OCI-LY7 (cell line): Measurements from ENCODE around the gene HS3ST3A1. TPM values are rescaled to one million over a fixed set of nuclear protein-coding genes. Genes with fewer than 3 reads are reported as not detected.

Experiments
- BruUV-seq: library from RNA; stranded (reverse); fragments of 400-500 nt; replicated peaks from 2 replicates; lab custom pipeline; 2021; lab: Mats Ljungman, UMichigan
- CTCF ChIA-PET: fragments of 300-600 bp; sonication (Branson Sonifier 250); formaldehyde crosslinking; loops from one replicate; lab custom pipeline; 2022; ENCODE audit warnings: antibody characterized with exemption; ENCODE audit not compliant: unreplicated experiment; lab: Charles Lee
- POLR2A ChIA-PET: fragments of 300-600 bp; sonication (Branson Sonifier 250); formaldehyde crosslinking; loops from one replicate; lab custom pipeline; 2022; ENCODE audit warnings: antibody characterized with exemption; lab: Charles Lee
- DNase-seq: peaks from one replicate; pipeline ENCODE4 v3.0.0-alpha.2; 2015; ENCODE audit warnings: low spot score
- H2AFZ ChIP-seq: fragments of 200-600 bp; sonication (generic), shearing (Covaris generic); 2 replicates; pipeline ENCODE4 v1.6.1; 2014; ENCODE audit warnings: mild to moderate bottlenecking, antibody characterized with exemption, low read length, moderate library complexity
- H3K27ac ChIP-seq: fragments of 200-600 bp; sonication (generic); 2 replicates; pipeline ENCODE4 v1.5.1; 2014; ENCODE audit warnings: mixed run types, low read depth, mild to moderate bottlenecking, moderate library complexity, low read length, inconsistent platforms; ENCODE audit not compliant: poor library complexity, severe bottlenecking
- H3K36me3 ChIP-seq: fragments of 200-600 bp; sonication (generic); 2 replicates; pipeline ENCODE4 v1.6.1; 2014; ENCODE audit warnings: mild to moderate bottlenecking, antibody characterized with exemption, low read length, moderate library complexity, mixed read lengths; ENCODE audit not compliant: insufficient read depth
- H3K4me1 ChIP-seq: fragments of 200-600 bp; sonication (generic); 2 replicates; pipeline ENCODE4 v1.5.1; 2014; ENCODE audit warnings: mild to moderate bottlenecking, low read length; ENCODE audit not compliant: insufficient read depth, poor library complexity, severe bottlenecking
- H3K4me2 ChIP-seq: fragments of 200-600 bp; sonication (generic); 2 replicates; pipeline ENCODE4 v1.6.1; 2014; ENCODE audit warnings: mild to moderate bottlenecking, low read length
- H3K4me3 ChIP-seq: fragments of 200-600 bp; sonication (generic); 2 replicates; pipeline ENCODE4 v1.5.1; 2014; ENCODE audit warnings: mild to moderate bottlenecking, low read depth, low read length; ENCODE audit not compliant: poor library complexity, severe bottlenecking
- H3K79me2 ChIP-seq: fragments of 200-600 bp; sonication (generic); 2 replicates; pipeline ENCODE4 v1.6.1; 2016; ENCODE audit warnings: low read depth, mild to moderate bottlenecking, low read length, moderate library complexity, mixed read lengths; ENCODE audit not compliant: insufficient read depth
- H3K9me2 ChIP-seq: fragments of 200-600 bp; sonication (generic); 2 replicates; pipeline ENCODE4 v1.6.1; 2016; ENCODE audit warnings: mild to moderate bottlenecking, low read length, mixed read lengths; ENCODE audit not compliant: insufficient read depth
- H3K9me3 ChIP-seq: fragments of 200-600 bp; sonication (generic); 2 replicates; pipeline ENCODE4 v1.6.1; 2014; ENCODE audit warnings: mild to moderate bottlenecking, mixed run types, low read length, mixed read lengths
- H4K20me1 ChIP-seq: fragments of 200-600 bp; sonication (generic); 2 replicates; pipeline ENCODE4 v1.6.1; 2014; ENCODE audit warnings: mild to moderate bottlenecking, antibody characterized with exemption, low read length, moderate library complexity, mixed read lengths; ENCODE audit not compliant: insufficient read depth
- EZH2phosphoT487 ChIP-seq: fragments of 200-600 bp; sonication (generic); IDR thresholded peaks from 2 replicates; pipeline ENCODE4 v1.6.1; 2018; ENCODE audit warnings: low read depth, borderline replicate concordance, mild to moderate bottlenecking, mixed run types, antibody characterized with exemption, low read length, moderate library complexity, mixed read lengths
- intact Hi-C: fragments of 100-400 bp; cut with micrococcal nuclease; formaldehyde crosslinking; loops from one replicate; pipeline ENCODE4 v1.10.0; 2022; ENCODE audit not compliant: unreplicated experiment
- total RNA-seq, 2 experiments: library from RNA; depleted of rRNA in 1 of 2; stranded (reverse); fragments of >200 nt in 1 of 2; shearing (Covaris generic) in 1 of 2; gene quantifications; 2 replicates each; pipeline ENCODE4 v1.2.3, GENCODE V29; 2014 to 2022
- TF ChIP-seq, protein P1 (sequence below): fragments of 200-600 bp; sonication (generic); conservative IDR thresholded peaks from 2 replicates; pipeline ENCODE4 v1.5.1; 2014; ENCODE audit warnings: mild to moderate bottlenecking, antibody characterized with exemption, low read length, moderate library complexity, mixed read lengths

HS3ST3A1 gene
- total RNA-seq, 2 experiments from 2014 or later, result 0.72 TPM; not detected in 1

DNA sequence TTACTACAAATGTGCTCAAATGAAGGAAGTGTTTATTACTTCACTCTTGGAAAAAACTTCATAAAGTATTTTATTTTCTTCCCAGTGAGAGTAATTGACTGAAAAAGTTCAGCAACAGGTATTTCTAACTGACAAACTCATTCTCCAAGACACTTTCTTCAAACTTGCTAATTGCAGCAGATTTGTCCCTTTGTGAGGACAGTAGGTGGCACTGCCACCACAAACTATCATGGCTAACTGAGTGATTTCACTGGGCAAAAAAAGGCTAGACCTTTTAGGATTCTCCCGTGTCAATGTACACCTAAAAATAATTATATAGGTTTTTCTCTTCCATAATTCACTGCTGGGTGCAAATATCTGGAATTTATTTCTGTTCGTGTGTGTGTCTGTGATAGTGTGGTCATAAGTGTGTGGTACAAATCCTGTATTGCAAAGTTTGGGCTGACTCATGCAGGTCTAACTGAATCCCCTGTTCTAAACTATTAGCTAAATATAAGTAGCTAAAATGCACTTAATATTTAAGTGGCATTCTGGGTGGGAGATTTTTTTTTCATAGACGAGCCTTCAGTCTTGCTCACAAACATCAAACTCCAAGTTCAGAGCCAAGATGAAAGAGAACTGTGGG lies 3.9 kb downstream of the HS3ST3A1 start:
- Histone ChIP-seq H3K4me2 (no peak overlapping the region), H3K9me3 (no peaks in the 10 kb centered on the region), H3K79me2 (no peaks in the 10 kb centered on the region), H3K4me3 (no peak overlapping the region), H3K9me2 (no peaks in the 10 kb centered on the region), H4K20me1 (no peaks in the 10 kb centered on the region), H3K27ac (no peak overlapping the region), H3K4me1 (peaks cover 6% of the 10 kb centered on the region), H3K36me3 (no peaks in the 10 kb centered on the region), H2AFZ (no peak overlapping the region)
- CTCF ChIA-PET, result no interaction called here
- BruUV-seq, result no TSS peak
- no peak for TF ChIP-seq EZH2phosphoT487
- TF ChIP-seq, protein P1, sequence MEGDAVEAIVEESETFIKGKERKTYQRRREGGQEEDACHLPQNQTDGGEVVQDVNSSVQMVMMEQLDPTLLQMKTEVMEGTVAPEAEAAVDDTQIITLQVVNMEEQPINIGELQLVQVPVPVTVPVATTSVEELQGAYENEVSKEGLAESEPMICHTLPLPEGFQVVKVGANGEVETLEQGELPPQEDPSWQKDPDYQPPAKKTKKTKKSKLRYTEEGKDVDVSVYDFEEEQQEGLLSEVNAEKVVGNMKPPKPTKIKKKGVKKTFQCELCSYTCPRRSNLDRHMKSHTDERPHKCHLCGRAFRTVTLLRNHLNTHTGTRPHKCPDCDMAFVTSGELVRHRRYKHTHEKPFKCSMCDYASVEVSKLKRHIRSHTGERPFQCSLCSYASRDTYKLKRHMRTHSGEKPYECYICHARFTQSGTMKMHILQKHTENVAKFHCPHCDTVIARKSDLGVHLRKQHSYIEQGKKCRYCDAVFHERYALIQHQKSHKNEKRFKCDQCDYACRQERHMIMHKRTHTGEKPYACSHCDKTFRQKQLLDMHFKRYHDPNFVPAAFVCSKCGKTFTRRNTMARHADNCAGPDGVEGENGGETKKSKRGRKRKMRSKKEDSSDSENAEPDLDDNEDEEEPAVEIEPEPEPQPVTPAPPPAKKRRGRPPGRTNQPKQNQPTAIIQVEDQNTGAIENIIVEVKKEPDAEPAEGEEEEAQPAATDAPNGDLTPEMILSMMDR, result peak; percentile 88
- DNase-seq, result peak; percentile 49
- POLR2A ChIA-PET, result interaction anchor here (0.7 kb wide), 1 partner anchor 11 kb away, joined by 3 read pairs; no protein-coding TSS in a partner anchor
- intact Hi-C loops, result loop anchor here (5.0 to 10.0 kb wide), 3 partner anchors 467 to 1329 kb away; partner anchors contain the start of genes COX10 and HS3ST3B1

DNA sequence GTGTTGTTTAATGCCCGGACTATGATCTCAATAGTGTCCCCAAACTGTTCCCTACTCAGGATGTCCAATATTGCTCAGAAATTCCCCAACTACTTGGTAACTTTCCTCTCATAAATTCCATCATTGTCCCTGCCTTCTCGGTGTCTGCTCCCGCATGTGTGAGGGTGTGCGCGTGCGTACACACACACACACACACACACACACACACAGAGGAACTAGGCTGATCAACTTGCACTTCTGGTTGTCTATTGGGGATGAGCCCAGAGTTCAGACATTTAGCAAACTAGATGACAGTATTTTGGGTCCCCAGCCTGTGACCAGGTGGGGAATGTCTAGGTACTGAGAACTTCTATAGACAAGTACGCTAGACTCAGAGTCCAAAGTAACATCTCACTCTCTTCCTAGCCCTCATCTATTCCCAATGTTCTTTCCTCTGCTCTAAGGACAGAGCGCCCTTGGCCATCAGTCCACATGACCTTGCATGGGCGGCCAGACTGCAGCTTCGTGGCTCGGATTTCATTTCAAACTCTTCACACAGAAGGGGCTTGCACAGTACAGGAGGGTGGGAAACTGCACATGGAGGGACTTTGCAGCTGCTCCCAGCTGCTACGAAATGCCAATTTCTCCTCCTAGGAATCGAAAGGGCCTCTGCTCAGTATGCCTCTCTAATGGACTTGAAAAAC lies 5.3 kb downstream of the HS3ST3A1 start:
- BruUV-seq, result no TSS peak
- POLR2A ChIA-PET, result interaction anchor here (0.5 to 1.0 kb wide), 2 partner anchors 11 to 2000 kb away, joined by 3 to 4 read pairs; no protein-coding TSS in a partner anchor
- Histone ChIP-seq H3K36me3 (no peaks in the 10 kb centered on the region), H3K4me1 (peaks cover 8% of the 10 kb centered on the region), H3K4me2 (no peak overlapping the region), H4K20me1 (no peaks in the 10 kb centered on the region), H2AFZ (no peak overlapping the region), H3K4me3 (no peak overlapping the region), H3K9me2 (no peaks in the 10 kb centered on the region), H3K9me3 (no peaks in the 10 kb centered on the region), H3K27ac (no peak overlapping the region), H3K79me2 (no peaks in the 10 kb centered on the region)
- DNase-seq, result no peak
- intact Hi-C loops, result loop anchor here (5.0 to 10.0 kb wide), 3 partner anchors 468 to 1331 kb away; partner anchors contain the start of genes COX10 and HS3ST3B1
- TF ChIP-seq, protein P1, result no peak
- CTCF ChIA-PET, result no interaction called here

DNA sequence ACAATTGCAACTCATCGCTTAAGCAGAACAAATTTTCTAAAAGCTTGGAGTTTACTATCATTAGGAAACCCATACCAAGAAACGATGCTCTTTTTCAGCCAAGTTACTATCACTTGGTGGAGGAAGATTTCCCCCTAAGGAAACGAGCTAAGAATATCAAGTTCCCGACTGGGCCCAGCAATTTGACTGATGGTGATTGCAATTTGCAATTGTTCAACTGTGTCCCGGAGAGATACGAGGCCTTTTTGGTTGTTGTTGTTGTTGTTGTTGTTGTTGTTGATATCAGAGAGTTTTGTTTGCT lies 6.2 kb downstream of the HS3ST3A1 start:
- Histone ChIP-seq H3K4me2 (no peak overlapping the region), H3K36me3 (no peaks in the 10 kb centered on the region), H4K20me1 (no peaks in the 10 kb centered on the region), H3K79me2 (no peaks in the 10 kb centered on the region), H3K9me3 (no peaks in the 10 kb centered on the region), H3K4me1 (peaks cover 8% of the 10 kb centered on the region), H3K9me2 (no peaks in the 10 kb centered on the region), H2AFZ (no peak overlapping the region), H3K4me3 (no peak overlapping the region), H3K27ac (no peak overlapping the region)
- intact Hi-C loops, result loop anchor here (5.0 to 10.0 kb wide), 3 partner anchors 469 to 1332 kb away; partner anchors contain the start of genes COX10 and HS3ST3B1
- TF ChIP-seq EZH2phosphoT487, result no peak
- TF ChIP-seq, protein P1, result no peak
- DNase-seq, result no peak
- ChIA-PET CTCF (no interaction called here), POLR2A (interaction anchor here (1.0 kb wide), 1 partner anchor 1514 kb away, joined by 3 read pairs; no protein-coding TSS in a partner anchor)
- BruUV-seq, result no TSS peak
